GM06990 (cell line): ENCODE results near the gene HSH2D.

Experiments used
- DNase-seq: peaks from one replicate; pipeline ENCODE4 v3.0.0-alpha.2; 2011; ENCODE audit not compliant: insufficient read length; ENCODE audit errors: extremely low read depth
- H3K27me3 ChIP-seq: replicated peaks from 2 replicates; pipeline ENCODE4 v1.6.0; 2011; ENCODE audit warnings: low read length; ENCODE audit not compliant: control insufficient read depth, insufficient read depth
- H3K36me3 ChIP-seq: 2 replicates; pipeline ENCODE4 v1.5.1; 2011; ENCODE audit warnings: low read length; ENCODE audit not compliant: control insufficient read depth, insufficient read depth
- H3K4me3 ChIP-seq: replicated peaks from 2 replicates; pipeline ENCODE4 v1.5.1; 2011; ENCODE audit warnings: low read depth, mild to moderate bottlenecking, control low read depth, low read length
- TF ChIP-seq, protein P1 (sequence below): IDR thresholded peaks from 2 replicates; pipeline ENCODE4 v1.5.1; 2011; ENCODE audit warnings: low read length, control low read depth, mild to moderate bottlenecking, inconsistent platforms; ENCODE audit not compliant: insufficient read depth, poor library complexity, severe bottlenecking

Gene HSH2D

GRCh38 chr19:16185123-16185767 is 41.8 kb downstream of the HSH2D start, which contains the start of gene FAM32A:
Gene FAM32A, plus strand, starts transcription at chr19:16185410. Its CDS starts 33 bp downstream, at chr19:16185443.
- H3K27me3 ChIP-seq: no peaks in the 10 kb centered on the region
- peaks cover 17% of the 10 kb centered on the region for H3K36me3 ChIP-seq
- H3K4me3 ChIP-seq: peak within 1 kb of the TSS; percentile 93
- TF ChIP-seq, protein P1, sequence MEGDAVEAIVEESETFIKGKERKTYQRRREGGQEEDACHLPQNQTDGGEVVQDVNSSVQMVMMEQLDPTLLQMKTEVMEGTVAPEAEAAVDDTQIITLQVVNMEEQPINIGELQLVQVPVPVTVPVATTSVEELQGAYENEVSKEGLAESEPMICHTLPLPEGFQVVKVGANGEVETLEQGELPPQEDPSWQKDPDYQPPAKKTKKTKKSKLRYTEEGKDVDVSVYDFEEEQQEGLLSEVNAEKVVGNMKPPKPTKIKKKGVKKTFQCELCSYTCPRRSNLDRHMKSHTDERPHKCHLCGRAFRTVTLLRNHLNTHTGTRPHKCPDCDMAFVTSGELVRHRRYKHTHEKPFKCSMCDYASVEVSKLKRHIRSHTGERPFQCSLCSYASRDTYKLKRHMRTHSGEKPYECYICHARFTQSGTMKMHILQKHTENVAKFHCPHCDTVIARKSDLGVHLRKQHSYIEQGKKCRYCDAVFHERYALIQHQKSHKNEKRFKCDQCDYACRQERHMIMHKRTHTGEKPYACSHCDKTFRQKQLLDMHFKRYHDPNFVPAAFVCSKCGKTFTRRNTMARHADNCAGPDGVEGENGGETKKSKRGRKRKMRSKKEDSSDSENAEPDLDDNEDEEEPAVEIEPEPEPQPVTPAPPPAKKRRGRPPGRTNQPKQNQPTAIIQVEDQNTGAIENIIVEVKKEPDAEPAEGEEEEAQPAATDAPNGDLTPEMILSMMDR: no peak
- peak; percentile 96 for DNase-seq

DNA sequence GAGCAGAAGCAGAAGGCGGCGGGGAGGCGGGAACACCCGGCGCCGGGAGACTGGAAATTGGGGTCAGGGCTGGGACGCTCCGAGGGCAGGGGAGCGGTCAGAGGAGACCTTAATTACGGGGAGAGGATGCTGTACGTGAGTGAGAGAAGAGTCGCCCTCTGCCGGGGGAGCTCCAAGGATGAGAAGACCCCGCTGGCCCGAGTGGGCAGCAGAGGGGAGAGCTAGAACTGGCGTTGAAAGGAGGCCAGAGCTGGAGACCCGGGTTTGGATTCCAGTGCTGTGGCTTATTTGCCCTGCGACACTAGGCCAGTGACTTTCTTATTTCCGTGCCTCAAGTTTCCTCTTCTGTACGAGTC is 42.3 kb downstream of the HSH2D start:
- H3K27me3 ChIP-seq: no peaks in the 10 kb centered on the region
- peaks cover 21% of the 10 kb centered on the region for H3K36me3 ChIP-seq
- DNase-seq: peak; percentile 49
- H3K4me3 ChIP-seq: peak overlapping the region; percentile 93
- TF ChIP-seq, protein P1: peak; percentile 46

DNA sequence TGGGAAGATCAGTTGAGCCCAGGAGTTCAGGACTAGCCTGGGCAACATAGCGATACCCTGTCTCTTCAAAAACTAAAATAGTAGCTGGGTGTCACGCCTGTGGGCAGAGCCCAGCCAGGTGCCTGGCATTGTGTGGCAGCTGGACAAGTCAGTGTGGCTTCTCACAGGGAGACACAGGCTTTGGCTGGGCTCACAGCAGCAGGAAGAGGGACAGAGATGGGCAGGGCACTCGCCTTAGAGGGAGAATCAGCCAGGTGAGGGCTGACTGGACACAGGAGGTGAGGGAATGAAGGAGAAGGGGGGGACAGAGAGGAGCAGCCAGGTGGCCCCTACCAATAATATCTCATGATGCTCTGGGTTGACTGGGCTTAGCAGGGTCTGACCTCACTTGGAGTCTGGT is 45.0 kb downstream of the HSH2D start:
- Histone ChIP-seq H3K36me3 (peaks cover 29% of the 10 kb centered on the region), H3K27me3 (no peaks in the 10 kb centered on the region), H3K4me3 (no peak overlapping the region)
- no peak for DNase-seq
- TF ChIP-seq, protein P1: no peak

GRCh38 chr19:16190198-16190597 is 46.7 kb downstream of the HSH2D start:
- Histone ChIP-seq H3K27me3 (no peaks in the 10 kb centered on the region), H3K4me3 (no peak overlapping the region), H3K36me3 (peaks cover 29% of the 10 kb centered on the region)
- TF ChIP-seq, protein P1: no peak
- no peak for DNase-seq

- TF ChIP-seq, protein P1: no peak
- DNase-seq: no peak
- no peaks in the 10 kb centered on the region for H3K27me3 ChIP-seq
- peaks cover 29% of the 10 kb centered on the region for H3K36me3 ChIP-seq
- H3K4me3 ChIP-seq: no peak overlapping the region
These were observed 47.3 kb downstream of the HSH2D start for GRCh38 chr19:16190736-16191135.
